ENCODE results near the gene MCAM. TPM values are rescaled to one million over a fixed set of nuclear protein-coding genes. Genes with fewer than 3 reads are reported as not detected.
A peak's percentile ranks its signal among the peaks of the same experiment; 100 is the strongest.

Gene MCAM
- total and polyA plus RNA-seq, 10 of the 15 experiments (the other 5 are each of a cell fraction or from before 2014, with no cell fraction given): 3.1 to 19.7 (median 9.3) TPM

- no peak for TF ChIP-seq E2F4 (IDR thresholded peaks at IDR 0.05; ENCODE audit: low read depth, low read length)
- TF ChIP-seq TCF3 (IDR thresholded peaks at IDR 0.05; ENCODE audit: borderline replicate concordance, insufficient read depth, low read depth, low read length): 0 out of 2 replicates have a peak, but pooled peaks have one; percentile 8
- no peak for TF ChIP-seq BRCA1 (IDR thresholded peaks at IDR 0.05; ENCODE audit: low read depth, low read length)
- no peak for TF ChIP-seq RBBP5 (conservative IDR thresholded peaks at IDR 0.05)
Observed at GRCh38 chr11:119320776-119321524, 4.0 kb upstream of the MCAM start (continued).

GRCh38 chr11:119320240-119320775 is 3.4 kb upstream of the MCAM start:
- H3K4me3 ChIP-seq: peak overlapping the region; percentile 79
- RAD21 ChIA-PET (ENCODE audit: unreplicated experiment): interaction anchor here (0.7 to 4.5 kb wide), 8 partner anchors 18 to 269 kb away, joined by 3 to 26 read pairs (median 5); partner anchors contain the start of genes CBL and DPAGT1
- BruUV-seq (replicated peaks): no TSS peak
- H3K27ac ChIP-seq (ENCODE audit: control insufficient read depth, insufficient read depth): peak overlapping the region; percentile 77
- in situ Hi-C loops (cut with MboI): no loop called here
- peak overlapping the region; percentile 84 for H3K9ac ChIP-seq (ENCODE audit: control insufficient read depth, insufficient read depth, low read length)
- no peaks in the 10 kb centered on the region for H3K9me3 ChIP-seq (replicated peaks; ENCODE audit: control insufficient read depth, insufficient read depth, low read length)
- peaks cover 47% of the 10 kb centered on the region for H3K4me1 ChIP-seq (ENCODE audit: control insufficient read depth, insufficient read depth, low read length)
- 0% methylated on average over 8 of the region's 17 CpGs for WGBS (ENCODE audit: insufficient coverage, insufficient replicate concordance, low lambda C conversion rate, missing lambda C conversion rate)
- CTCF ChIA-PET: interaction anchor here (0.7 to 5.6 kb wide), 18 partner anchors 11 to 290 kb away, joined by 3 to 88 read pairs (median 7); partner anchors contain the start of genes CBL, NLRX1, RNF26 and SLC37A4
- peak overlapping the region; percentile 86 for H3K4me2 ChIP-seq (ENCODE audit: control insufficient read depth, insufficient read depth)
- H4K20me1 ChIP-seq (ENCODE audit: control insufficient read depth, insufficient read depth): no peaks in the 10 kb centered on the region
- H3K27me3 ChIP-seq (replicated peaks in 1 of 2; ENCODE audit: control insufficient read depth in 2 of 2, insufficient read depth in 2 of 2, low read length in 1 of 2): peaks cover 1 to 15% of the 10 kb centered on the region in 2 experiments; a peak in 3 of 4 replicates
- H3K36me3 ChIP-seq (ENCODE audit: control insufficient read depth in 2 of 2, insufficient read depth in 2 of 2, low read length in 1 of 2): no peaks in the 10 kb centered on the region
- SMC1A ChIA-PET (ENCODE audit: uncharacterized antibody, unreplicated experiment): interaction anchor here (0.6 to 1.2 kb wide), 2 partner anchors 22 to 199 kb away, joined by 3 read pairs; partner anchors contain the start of gene HINFP
- intact Hi-C loops (cut with micrococcal nuclease; ENCODE audit: unreplicated experiment): loop anchor here (5.0 kb wide), 4 partner anchors 113 to 393 kb away; partner anchors contain the start of genes ABCG4, BCL9L, CBL and NLRX1
- H2AFZ ChIP-seq (ENCODE audit: control insufficient read depth, low read depth, low read length): peak overlapping the region; percentile 95
- no peak for DNase-seq (ENCODE audit: low read depth, low spot score)
- H3K79me2 ChIP-seq (ENCODE audit: control insufficient read depth, insufficient read depth, low read length): no peaks in the 10 kb centered on the region
- FAIRE-seq: no peak
- POLR2A ChIA-PET: interaction anchor here (0.6 to 3.0 kb wide), 6 partner anchors 18 to 301 kb away, joined by 3 to 20 read pairs (median 4); partner anchors contain the start of genes C2CD2L and CBL
- ATAC-seq: no peak
- TF ChIP-seq TCF3 (IDR thresholded peaks at IDR 0.05; ENCODE audit: borderline replicate concordance, insufficient read depth, low read depth, low read length) (no peak), BHLHE40 (IDR thresholded peaks at IDR 0.05; ENCODE audit: borderline replicate concordance in 1 of 2, low read depth in 2 of 2, low read length in 1 of 2) (no peak), E2F8 (IDR thresholded peaks at IDR 0.05; ENCODE audit: low read depth, partially characterized antibody) (no peak), IRF3 (IDR thresholded peaks at IDR 0.05) (no peak), NFXL1 (IDR thresholded peaks at IDR 0.05; ENCODE audit: borderline replicate concordance) (no peak), ZNF687 (IDR thresholded peaks at IDR 0.05) (no peak)

Data from GM12878 (cell line).